Endodermal cell (in vitro differentiated cells): ENCODE data around the gene EFCAB14. TPM values are rescaled to one million over a fixed set of nuclear protein-coding genes. Genes with fewer than 3 reads are reported as not detected.

Experiments used
- DNase-seq: peaks from one replicate; pipeline ENCODE4 v3.0.0-alpha.2; 2017
- H3K27ac ChIP-seq: 2 replicates; pipeline ENCODE4 v1.5.1; 2013; ENCODE audit warnings: mild to moderate bottlenecking, low read depth, low read length, moderate library complexity
- H3K27me3 ChIP-seq: 2 replicates; pipeline ENCODE4 v1.6.1; 2013; ENCODE audit warnings: mild to moderate bottlenecking, low read length, moderate library complexity; ENCODE audit not compliant: insufficient read depth, control insufficient read depth, poor library complexity, severe bottlenecking
- H3K36me3 ChIP-seq: 2 replicates; pipeline ENCODE4 v1.7.0; 2013; ENCODE audit warnings: mild to moderate bottlenecking, low read length, moderate library complexity; ENCODE audit not compliant: control insufficient read depth, insufficient read depth
- H3K4me1 ChIP-seq: one replicate; pipeline ENCODE4 v1.7.0; 2013; ENCODE audit warnings: low read length; ENCODE audit not compliant: control insufficient read depth, insufficient read depth
- H3K4me3 ChIP-seq: 2 replicates; pipeline ENCODE4 v1.5.1; 2013; ENCODE audit warnings: mild to moderate bottlenecking, low read length, moderate library complexity
- H3K9ac ChIP-seq: 2 replicates; pipeline ENCODE4 v1.6.1; 2013; ENCODE audit warnings: mild to moderate bottlenecking, low read length, moderate library complexity; ENCODE audit not compliant: poor library complexity, severe bottlenecking; ENCODE audit errors: extremely low read depth
- H3K9me3 ChIP-seq: 2 replicates; pipeline ENCODE4 v1.6.1; 2013; ENCODE audit warnings: mild to moderate bottlenecking, low read length, moderate library complexity; ENCODE audit not compliant: control insufficient read depth
- H3K27ac Mint-ChIP-seq: 2 replicates; pipeline ENCODE4 v1.8.0; 2020; ENCODE audit warnings: mixed read lengths
- H3K27me3 Mint-ChIP-seq: 2 replicates; pipeline ENCODE4 v1.8.0; 2021; ENCODE audit warnings: mild to moderate bottlenecking, mixed read lengths; ENCODE audit not compliant: insufficient read depth
- H3K36me3 Mint-ChIP-seq: 2 replicates; pipeline ENCODE4 v1.8.0; 2020; ENCODE audit warnings: low read depth, mixed read lengths
- H3K4me1 Mint-ChIP-seq: 2 replicates; pipeline ENCODE4 v1.8.0; 2020; ENCODE audit warnings: mixed read lengths
- H3K4me3 Mint-ChIP-seq: 2 replicates; pipeline ENCODE4 v1.8.0; 2020; ENCODE audit warnings: mild to moderate bottlenecking, moderate library complexity, mixed read lengths
- H3K9me3 Mint-ChIP-seq: 2 replicates; pipeline ENCODE4 v1.8.0; 2020; ENCODE audit warnings: mild to moderate bottlenecking, mixed read lengths
- WGBS, 2 experiments: methylation state at CpG; one replicate each; pipeline versions ENCODE4 v1.1.5 to v1.1.7; 2013; ENCODE audit warnings: missing lambda C conversion rate in 2 of 2, mixed read lengths in 1 of 2; ENCODE audit not compliant: insufficient coverage in 1 of 2, insufficient read length in 1 of 2; 5-methylcytosine and 5-hydroxymethylcytosine counted together
- total RNA-seq, 2 donors: library from RNA; stranded (reverse); fragmentation: NEBNext Ultra II Directional in 1 of 2; extraction: Animal tissue kit (Norgen Biotek cat#: 25700) in 1 of 2; gene quantifications; 2 replicates in 1 of 2; 3 replicates in 1 of 2; pipeline ENCODE4 v1.2.1, GENCODE V29; 2021
- TF ChIP-seq, protein P1 (sequence below): fragments of 200-600 bp; sonication (generic); conservative IDR thresholded peaks from 2 replicates; pipeline ENCODE4 v1.5.0; 2021; ENCODE audit warnings: antibody characterized with exemption, mild to moderate bottlenecking

Gene EFCAB14
- total RNA-seq, 2 donors from 2014 or later: 82.7 to 83.4 TPM

DNA sequence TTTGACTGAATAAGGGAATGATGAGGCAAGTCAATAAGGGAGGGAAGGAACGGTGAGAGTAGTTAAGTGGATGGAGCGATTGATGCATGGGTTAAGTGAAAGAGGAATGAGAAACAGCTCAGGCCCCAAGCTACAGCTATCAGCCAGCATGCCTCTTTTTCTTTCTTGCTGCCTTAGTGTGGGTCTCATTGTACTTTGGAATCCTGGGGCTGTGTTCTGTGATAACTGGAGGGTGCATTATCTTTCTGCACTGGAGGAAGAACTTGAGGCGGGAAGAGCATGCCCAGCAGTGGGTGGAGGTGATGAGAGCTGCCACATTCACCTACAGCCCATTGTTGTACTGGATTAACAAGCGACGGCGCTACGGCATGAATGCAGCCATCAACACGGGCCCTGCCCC lies 46.2 kb downstream of the EFCAB14 start:
- H3K4me1 ChIP-seq: peaks cover 4% of the 10 kb centered on the region
- no peak overlapping the region for H3K9ac ChIP-seq
- H3K9me3 Mint-ChIP-seq: no peaks in the 10 kb centered on the region
- peaks cover 45% of the 10 kb centered on the region for H3K36me3 ChIP-seq
- TF ChIP-seq, protein P1, sequence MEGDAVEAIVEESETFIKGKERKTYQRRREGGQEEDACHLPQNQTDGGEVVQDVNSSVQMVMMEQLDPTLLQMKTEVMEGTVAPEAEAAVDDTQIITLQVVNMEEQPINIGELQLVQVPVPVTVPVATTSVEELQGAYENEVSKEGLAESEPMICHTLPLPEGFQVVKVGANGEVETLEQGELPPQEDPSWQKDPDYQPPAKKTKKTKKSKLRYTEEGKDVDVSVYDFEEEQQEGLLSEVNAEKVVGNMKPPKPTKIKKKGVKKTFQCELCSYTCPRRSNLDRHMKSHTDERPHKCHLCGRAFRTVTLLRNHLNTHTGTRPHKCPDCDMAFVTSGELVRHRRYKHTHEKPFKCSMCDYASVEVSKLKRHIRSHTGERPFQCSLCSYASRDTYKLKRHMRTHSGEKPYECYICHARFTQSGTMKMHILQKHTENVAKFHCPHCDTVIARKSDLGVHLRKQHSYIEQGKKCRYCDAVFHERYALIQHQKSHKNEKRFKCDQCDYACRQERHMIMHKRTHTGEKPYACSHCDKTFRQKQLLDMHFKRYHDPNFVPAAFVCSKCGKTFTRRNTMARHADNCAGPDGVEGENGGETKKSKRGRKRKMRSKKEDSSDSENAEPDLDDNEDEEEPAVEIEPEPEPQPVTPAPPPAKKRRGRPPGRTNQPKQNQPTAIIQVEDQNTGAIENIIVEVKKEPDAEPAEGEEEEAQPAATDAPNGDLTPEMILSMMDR: no peak
- no peaks in the 10 kb centered on the region for H3K27me3 ChIP-seq
- H3K9me3 ChIP-seq: no peaks in the 10 kb centered on the region
- H3K27me3 Mint-ChIP-seq: no peaks in the 10 kb centered on the region
- WGBS, 2 experiments: 67 to 77% methylated on average over 5 to 8 of the region's 8 CpGs
- H3K4me1 Mint-ChIP-seq: peaks cover 13% of the 10 kb centered on the region
- no peak for DNase-seq
- H3K27ac Mint-ChIP-seq: peak overlapping the region; percentile 56
- peaks cover 25% of the 10 kb centered on the region for H3K36me3 Mint-ChIP-seq
- no peak overlapping the region for H3K4me3 ChIP-seq
- no peak overlapping the region for H3K4me3 Mint-ChIP-seq
- no peak overlapping the region for H3K27ac ChIP-seq

DNA sequence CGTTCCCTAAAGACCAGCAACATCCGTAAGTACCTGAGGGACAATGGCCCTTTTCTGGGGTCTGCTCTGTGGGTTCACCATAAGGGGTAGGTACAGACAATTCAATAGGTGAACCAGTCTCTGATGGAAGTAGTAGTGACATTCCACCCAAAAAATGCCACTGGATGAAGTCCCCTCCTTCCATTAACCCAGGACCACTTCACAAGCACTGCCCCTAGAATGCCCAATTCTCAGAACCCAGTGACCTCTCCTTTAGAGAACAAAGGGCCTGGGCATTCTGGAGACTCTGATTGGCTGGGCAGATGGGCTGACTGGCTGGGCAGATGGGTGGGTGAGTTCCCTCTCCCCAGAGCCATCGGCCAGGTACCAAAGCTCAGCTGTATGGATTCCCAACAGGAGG lies 47.4 kb downstream of the EFCAB14 start, which contains the start of gene TEX38:
TSS of gene TEX38 (plus strand) at position 301 of the 400 bp plus-strand sequence. CDS start at position 382, 81 bp downstream.
- Histone ChIP-seq H3K36me3 (peaks cover 33% of the 10 kb centered on the region), H3K9me3 (no peaks in the 10 kb centered on the region), H3K4me3 (no peak within 1 kb of the TSS), H3K27me3 (no peaks in the 10 kb centered on the region), H3K4me1 (peaks cover 4% of the 10 kb centered on the region), H3K9ac (no peak within 1 kb of the TSS), H3K27ac (no peak within 1 kb of the TSS)
- no peak for DNase-seq
- no peaks in the 10 kb centered on the region for H3K9me3 Mint-ChIP-seq
- 96 to 100% methylated on average over 3 of the region's 3 CpGs for WGBS, 2 experiments
- no peaks in the 10 kb centered on the region for H3K27me3 Mint-ChIP-seq
- H3K36me3 Mint-ChIP-seq: peaks cover 16% of the 10 kb centered on the region
- H3K4me3 Mint-ChIP-seq: no peak within 1 kb of the TSS
- H3K27ac Mint-ChIP-seq: peak within 1 kb of the TSS; percentile 56
- H3K4me1 Mint-ChIP-seq: peaks cover 25% of the 10 kb centered on the region
- TF ChIP-seq, protein P1: no peak

DNA sequence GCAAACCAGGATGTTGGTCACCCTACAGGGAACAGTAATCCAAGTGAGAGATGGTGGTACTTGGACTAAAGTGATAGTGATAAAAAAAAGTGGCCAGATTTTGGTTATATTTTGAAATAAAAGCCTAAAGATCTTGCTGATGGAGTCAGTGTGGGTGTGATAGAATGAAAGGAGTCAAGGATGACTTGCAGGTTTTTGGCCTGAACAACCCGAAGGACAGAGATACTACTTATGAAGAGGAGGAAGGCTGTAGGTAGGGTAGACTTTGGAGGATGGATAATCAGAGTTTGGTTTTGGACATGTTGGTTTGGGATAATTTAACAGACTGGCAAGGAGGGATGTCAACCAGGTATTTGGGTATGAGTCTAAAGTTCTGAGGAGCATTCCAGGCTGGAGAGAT lies 48.8 kb downstream of the EFCAB14 start:
- Histone ChIP-seq H3K27ac (no peak overlapping the region), H3K9me3 (no peaks in the 10 kb centered on the region), H3K27me3 (no peaks in the 10 kb centered on the region), H3K4me3 (no peak overlapping the region), H3K36me3 (peaks cover 20% of the 10 kb centered on the region), H3K9ac (no peak overlapping the region), H3K4me1 (peaks cover 6% of the 10 kb centered on the region)
- Mint-ChIP-seq H3K9me3 (no peaks in the 10 kb centered on the region), H3K27ac (no peak overlapping the region), H3K36me3 (peaks cover 10% of the 10 kb centered on the region), H3K4me3 (no peak overlapping the region), H3K4me1 (peaks cover 34% of the 10 kb centered on the region), H3K27me3 (no peaks in the 10 kb centered on the region)
- WGBS, 2 experiments: 95 to 100% methylated on average over 1 of the region's 1 CpG
- no peak for DNase-seq
- TF ChIP-seq, protein P1: no peak
